ENCODE measurements around the gene GALNT5.

GALNT5 gene

GRCh38 chr2:157287160-157287559 lies 29.7 kb downstream of the GALNT5 start:
- DNase-seq (ENCODE audit: low spot score) = no peak

- peak; percentile 43 for DNase-seq (ENCODE audit: low spot score)
These were observed 33.0 kb downstream of the GALNT5 start for GRCh38 chr2:157290525-157290924.

GRCh38 chr2:157291018-157291417 lies 33.5 kb downstream of the GALNT5 start:
- DNase-seq (ENCODE audit: low spot score) = peak; percentile 33

DNA sequence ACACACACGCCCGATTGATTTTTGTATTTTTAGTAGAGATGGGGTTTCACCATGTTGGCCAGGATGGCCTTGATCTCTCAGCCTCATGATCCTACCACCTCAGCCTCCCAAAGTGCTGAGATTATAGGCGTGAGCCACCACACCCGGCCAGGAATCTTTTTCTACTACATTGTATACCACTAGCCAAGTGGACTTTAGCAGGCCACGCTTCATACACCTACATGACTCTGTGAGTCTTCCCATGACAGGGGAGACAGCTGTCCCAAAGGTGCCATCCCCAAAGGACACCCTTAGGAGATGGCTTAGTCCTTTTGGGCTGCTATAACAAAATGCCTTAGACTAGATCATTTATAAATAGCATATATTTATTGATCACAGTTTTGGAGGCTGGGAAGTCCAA lies 35.3 kb downstream of the GALNT5 start:
- DNase-seq (ENCODE audit: low spot score) = no peak

- no peak for DNase-seq (ENCODE audit: low spot score)
These were observed 39.0 kb downstream of the GALNT5 start for GRCh38 chr2:157296490-157296889.

DNA sequence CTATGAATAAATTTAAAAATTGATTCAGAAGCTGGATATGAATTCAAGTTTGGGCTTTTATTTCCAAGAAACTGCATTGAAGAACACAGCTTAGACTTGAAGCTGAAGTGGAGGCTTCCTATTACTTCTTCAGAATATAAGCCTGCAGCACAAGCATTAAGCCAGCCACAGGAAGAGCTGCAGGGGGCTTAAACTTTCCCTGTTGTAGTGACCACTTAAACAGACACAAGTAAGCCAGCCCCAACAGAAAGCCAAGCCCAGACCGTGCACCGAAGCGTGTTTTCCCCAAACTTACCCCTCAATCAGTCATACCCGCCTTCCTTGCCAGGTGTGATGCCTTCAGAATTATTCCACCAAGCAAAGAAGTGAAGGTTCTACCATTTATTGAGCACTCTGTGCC lies 39.5 kb downstream of the GALNT5 start:
- no peak for DNase-seq (ENCODE audit: low spot score)

- DNase-seq (ENCODE audit: low spot score) = no peak
These were observed 43.8 kb downstream of the GALNT5 start for GRCh38 chr2:157301307-157301706.

DNA sequence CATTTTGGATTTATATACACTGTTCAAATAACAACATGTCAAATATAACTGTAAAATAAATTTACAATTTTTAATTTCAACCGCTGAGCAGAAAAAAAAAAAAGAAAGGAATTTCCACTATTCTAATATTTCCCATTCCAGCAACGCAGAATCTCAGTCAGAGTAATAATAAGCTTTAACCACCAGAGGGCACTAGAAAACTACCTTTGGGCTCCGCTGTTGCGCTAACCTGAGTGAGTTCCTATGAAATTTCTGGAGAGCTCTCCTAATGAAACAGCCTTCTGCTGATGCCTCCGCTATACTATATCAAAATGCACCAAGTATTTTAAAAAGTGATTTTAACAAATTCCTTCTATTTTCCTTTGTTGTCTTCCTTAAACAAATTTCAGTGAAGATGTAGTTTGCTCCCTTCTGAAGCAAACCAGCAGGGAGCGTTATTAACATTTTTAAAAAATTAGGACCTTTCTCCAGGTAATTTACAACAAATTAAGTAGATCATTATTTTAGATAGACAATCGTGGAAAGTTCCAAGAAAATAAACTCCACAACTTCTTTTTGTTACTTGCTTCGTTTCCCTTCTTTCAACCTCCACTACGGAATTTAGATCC lies 45.1 kb downstream of the GALNT5 start:
- DNase-seq (ENCODE audit: low spot score) = peak; percentile 87

DNA sequence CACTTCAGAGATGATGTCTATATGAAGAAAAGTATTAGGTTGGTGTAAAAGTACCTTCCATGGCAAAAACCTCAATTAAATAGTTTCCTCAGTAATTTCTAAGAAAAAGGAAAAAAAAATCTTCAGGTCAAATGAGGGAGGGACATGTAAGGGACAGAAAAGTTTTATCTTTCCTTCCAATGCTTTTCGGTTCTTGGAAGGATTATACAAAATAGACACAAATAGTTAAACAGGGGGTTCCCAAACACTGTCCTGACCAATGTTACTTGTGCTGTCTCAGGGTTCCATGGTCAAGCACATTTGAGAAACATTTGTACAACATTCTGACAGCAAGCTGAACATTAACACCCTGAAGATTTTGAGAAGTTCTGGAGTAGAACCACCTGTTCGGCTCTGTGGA lies 46.1 kb downstream of the GALNT5 start:
- no peak for DNase-seq (ENCODE audit: low spot score)

- DNase-seq (ENCODE audit: low spot score) = no peak
These were observed 47.6 kb downstream of the GALNT5 start for GRCh38 chr2:157304811-157305722.

GRCh38 chr2:157305723-157306110 lies 48.2 kb downstream of the GALNT5 start:
- no peak for DNase-seq (ENCODE audit: low spot score)

DNA sequence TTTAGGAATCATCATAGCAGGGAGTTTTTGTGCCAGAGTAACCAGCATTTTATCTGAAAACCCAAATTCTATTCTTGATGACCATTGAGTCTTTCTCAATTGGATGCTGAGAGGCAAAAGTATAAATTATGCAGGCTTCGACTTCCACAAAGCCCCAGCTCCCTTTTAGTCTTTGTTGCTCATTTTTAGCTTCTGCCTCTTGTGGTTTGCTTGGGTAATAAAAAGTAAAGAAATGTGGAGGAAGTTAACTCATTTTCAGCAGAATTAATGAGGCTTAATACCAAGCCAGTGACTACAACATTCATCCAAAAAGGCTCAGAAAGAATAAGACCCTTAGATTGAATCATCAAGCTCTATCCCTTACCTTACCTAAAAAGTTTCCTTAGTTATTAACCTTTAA lies 49.5 kb downstream of the GALNT5 start:
- DNase-seq (ENCODE audit: low spot score) = no peak

GRCh38 chr2:157309878-157310277 lies 52.4 kb downstream of the GALNT5 start:
- DNase-seq (ENCODE audit: low spot score) = no peak

DNA sequence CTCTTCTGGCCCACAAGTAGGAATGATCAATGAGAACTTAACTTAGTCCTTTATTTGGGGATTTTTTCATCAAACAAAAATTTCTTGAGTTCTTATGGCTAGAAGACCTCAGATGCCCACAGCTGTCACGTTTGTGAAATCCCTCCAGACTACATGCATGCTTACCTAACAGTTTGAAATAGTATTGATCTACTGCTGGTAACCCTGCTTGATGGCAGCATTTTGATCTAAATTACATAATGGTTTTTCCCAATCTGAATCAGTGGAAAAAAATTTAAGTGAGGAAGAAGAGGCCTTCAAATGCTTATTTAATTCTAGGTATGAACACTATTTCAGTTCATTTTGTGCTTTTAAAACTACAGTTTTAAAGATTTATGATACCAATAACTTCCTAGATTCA lies 54.2 kb downstream of the GALNT5 start:
- DNase-seq (ENCODE audit: low spot score) = no peak

DNA sequence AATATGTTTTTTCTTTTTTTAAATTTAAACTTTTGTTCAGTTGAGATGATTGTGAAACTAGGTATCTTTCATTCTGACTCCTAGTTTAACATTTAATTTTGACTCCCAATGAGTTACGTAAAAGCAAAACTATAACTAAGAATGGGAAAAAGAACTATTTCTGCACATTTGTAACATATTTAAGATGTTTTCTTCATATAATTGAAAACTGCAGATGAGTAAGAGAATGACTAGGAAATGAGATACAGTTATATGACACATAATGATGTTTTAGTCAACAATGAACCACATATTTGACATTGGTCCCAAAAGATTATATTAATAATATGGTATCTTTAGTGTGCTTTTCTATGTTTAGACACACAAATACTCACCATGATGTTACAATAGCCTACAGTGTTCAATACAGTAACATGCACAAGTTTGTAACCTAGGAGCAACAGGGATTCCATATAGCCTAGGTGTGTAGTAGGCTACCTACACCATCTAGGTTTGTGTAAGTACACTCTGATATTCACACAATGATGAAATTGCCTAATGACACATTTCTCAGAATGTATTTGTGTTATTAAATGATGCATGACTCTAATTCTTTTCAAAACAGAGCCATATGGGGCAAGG lies 55.5 kb downstream of the GALNT5 start:
- no peak for DNase-seq (ENCODE audit: low spot score)

DNA sequence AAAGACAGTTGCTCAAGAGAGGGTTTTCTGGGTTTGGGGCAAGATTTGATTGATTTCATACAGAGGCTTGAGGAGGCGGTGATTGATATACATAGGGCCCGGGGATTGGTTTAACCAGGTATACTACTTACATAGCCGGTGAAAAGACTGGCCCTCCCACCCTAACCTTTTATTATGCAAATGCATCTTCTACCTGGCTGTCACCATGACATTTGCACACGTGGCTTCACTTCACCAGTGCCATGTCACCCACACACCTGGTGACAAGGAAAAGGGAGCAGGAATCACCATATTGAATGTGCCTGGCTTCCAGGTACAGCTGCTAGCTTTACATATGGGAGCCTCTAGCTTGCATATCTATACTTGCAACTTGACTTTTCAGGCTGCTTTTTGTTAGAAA lies 58.4 kb downstream of the GALNT5 start:
- DNase-seq (ENCODE audit: low spot score) = no peak

DNA sequence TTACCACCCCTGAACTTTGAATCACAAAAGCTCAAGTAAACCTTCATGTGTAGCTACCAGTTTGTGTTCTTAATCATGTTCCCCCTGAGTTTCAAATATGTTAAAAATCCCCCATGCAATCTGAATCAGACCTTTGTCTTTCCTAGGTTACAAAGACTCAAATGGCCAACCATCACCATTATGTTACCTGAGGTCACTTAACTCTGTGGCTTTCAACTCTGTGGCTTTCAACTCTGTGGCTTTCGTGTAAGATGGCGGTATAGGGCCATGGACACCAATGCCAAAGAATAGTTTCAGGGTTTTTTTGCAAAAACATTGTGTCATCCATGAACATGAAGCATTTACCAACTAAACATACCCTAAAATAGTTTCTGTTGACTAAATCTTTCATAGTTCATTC lies 61.4 kb downstream of the GALNT5 start:
- DNase-seq (ENCODE audit: low spot score) = no peak

- no peak for DNase-seq (ENCODE audit: low spot score)
These were observed 62.3 kb downstream of the GALNT5 start for GRCh38 chr2:157319795-157320194.

DNA sequence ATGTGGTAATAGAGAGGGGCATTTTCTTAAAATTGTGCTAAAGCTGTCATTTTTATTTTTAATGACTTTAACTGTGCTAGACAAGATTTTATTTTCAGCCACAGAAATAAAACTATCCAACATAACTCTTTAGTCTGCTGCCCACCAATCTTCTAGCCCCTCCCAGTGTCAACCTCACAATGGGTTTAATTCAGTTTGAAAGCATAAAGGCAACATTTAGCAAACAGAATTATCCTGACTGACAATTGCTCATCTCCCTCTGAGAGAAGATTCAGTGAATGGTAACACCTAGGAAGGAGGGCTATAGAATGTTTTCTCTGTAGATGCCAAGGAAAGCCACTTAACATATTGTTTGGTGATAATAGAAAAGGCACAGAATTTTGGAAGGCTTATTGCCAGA lies 62.9 kb downstream of the GALNT5 start:
- no peak for DNase-seq (ENCODE audit: low spot score)

- DNase-seq (ENCODE audit: low spot score) = no peak
These were observed 64.0 kb downstream of the GALNT5 start for GRCh38 chr2:157321466-157321865.

DNA sequence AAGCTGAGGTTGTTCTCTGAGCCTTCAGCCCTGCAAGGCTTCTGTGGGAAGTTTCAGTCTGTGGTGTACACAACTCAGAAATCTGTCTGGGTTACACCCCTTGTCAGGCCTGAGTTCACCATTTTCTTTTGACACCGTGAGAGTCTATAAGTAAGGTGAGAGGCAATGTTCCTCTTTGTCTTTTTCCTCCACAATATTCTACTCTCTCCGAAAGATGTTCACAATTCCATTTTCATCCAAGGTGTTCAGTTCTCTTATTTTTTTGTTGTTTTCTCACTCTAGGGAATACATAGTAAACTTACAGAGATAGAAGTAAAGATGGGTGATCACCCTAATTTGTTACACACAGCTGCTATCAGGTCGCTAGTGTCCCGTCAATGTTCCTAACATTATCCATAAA lies 64.9 kb downstream of the GALNT5 start:
- no peak for DNase-seq (ENCODE audit: low spot score)

DNA sequence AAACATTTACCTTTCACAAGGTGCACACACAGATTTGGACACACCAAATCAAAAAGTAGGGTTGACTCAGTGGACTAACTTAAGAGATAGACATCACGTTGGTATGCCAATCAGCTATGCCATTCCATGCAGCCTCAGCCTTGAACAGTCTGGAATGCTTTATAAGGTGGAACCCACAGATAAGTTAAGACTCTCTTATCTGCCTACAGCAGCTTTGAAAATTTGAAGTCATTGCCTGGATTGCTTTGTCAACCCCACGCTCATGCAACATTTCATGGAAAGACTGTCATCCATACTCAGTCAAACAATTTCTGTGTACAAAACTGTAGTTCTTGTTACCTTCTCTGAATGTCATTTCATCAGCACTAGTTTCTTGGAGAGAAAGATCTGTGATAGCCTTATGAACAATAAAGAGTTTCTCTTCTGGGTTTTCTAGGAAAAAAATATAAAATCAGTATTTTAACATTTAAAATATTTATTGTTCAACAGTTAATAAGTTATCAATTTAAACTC lies 66.9 kb downstream of the GALNT5 start:
- peak; percentile 46 for DNase-seq (ENCODE audit: low spot score)

- no peak for DNase-seq (ENCODE audit: low spot score)
These were observed 68.3 kb downstream of the GALNT5 start, which contains the start of gene ERMN for GRCh38 chr2:157325786-157326185. Gene ERMN (minus strand): TSS chr2:157325824. CDS start chr2:157325642, 182 bp downstream.
